GM12874 (cell line): ENCODE data around the gene SERPINA3.

Experiments
- TF ChIP-seq, protein P1 (sequence below): IDR thresholded peaks from 2 replicates; pipeline ENCODE4 v1.5.1; 2011; ENCODE audit warnings: low read depth, mild to moderate bottlenecking, control low read depth, low read length, moderate library complexity; ENCODE audit not compliant: insufficient read depth

The SERPINA3 gene

DNA sequence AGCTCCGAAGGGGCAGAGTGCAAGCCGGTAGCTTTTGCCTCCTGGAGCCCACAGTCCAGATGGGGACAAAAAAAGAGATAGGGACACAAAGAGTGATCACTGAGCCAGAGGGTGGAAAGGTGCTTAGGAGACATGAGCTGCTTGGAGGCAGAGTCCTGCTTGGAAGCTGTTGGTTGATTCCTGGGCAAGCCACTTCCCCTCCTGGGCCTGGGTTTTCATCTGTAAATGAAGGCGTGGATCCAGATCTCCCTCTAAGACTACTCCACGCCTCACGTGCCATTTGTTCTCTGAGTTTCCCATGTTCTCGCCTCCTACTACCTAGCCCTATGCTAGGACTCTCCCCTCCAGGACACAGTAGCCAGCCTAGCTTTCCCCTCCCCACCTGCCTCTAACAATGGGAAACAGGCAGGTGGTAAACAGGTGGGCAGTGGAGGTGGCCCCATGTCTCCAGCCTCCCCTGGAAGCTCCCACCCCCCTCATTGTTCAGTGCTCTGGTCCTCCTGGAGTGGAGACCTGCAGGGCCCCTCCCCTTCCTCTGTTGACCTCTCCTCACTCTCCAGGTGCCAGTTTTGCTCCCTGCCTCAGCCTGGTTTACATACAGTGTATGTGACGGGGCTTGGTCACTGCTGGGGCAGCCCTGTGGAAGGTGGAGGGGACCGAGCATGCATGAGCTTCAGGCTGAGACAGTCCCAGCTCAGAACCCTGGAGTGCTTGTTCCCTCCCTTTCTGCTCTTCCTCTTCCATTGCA lies 3.8 kb downstream of the SERPINA3 start:
- TF ChIP-seq, protein P1, sequence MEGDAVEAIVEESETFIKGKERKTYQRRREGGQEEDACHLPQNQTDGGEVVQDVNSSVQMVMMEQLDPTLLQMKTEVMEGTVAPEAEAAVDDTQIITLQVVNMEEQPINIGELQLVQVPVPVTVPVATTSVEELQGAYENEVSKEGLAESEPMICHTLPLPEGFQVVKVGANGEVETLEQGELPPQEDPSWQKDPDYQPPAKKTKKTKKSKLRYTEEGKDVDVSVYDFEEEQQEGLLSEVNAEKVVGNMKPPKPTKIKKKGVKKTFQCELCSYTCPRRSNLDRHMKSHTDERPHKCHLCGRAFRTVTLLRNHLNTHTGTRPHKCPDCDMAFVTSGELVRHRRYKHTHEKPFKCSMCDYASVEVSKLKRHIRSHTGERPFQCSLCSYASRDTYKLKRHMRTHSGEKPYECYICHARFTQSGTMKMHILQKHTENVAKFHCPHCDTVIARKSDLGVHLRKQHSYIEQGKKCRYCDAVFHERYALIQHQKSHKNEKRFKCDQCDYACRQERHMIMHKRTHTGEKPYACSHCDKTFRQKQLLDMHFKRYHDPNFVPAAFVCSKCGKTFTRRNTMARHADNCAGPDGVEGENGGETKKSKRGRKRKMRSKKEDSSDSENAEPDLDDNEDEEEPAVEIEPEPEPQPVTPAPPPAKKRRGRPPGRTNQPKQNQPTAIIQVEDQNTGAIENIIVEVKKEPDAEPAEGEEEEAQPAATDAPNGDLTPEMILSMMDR = no peak

- TF ChIP-seq, protein P1 = no peak
Measured at GRCh38 chr14:94617366-94617941, 5.3 kb downstream of the SERPINA3 start.

DNA sequence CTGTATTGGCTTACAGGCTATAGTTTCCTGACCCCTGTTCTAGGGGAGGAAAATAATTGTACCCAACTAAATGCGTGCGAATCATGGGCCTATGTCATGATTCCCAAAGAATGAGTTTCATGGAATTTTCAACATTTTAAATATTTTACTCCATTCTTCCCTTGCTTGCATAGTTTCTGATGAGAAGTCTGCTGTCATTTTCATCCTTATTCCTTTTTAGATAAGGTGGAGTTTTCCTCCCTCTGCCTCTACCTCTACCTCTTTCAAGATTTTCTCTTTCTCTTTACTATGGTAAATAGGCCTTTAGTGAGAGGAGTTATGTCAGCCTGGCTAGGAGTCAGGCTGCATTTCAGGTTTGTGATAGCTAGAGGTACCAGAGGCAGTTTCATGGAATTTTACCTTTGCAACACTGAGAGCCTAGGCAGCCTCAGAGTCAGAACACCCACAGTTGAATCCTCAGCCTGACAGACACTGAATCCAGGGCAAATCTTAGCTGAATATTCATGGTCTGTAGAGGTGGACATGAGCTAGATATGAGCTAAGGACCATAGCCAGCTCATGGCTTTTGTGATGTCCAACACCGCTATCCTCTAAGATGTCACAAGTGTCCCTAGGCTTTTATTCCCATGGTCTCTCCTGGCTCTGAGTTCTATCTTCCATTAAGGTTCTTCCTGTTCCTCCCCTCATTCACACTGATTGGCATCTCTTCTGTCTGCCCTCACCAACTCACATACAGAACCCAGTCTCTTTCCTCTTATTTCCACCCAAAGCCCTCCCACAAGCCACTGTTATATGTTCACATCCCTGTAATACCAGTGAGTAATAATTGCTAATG lies 6.0 kb downstream of the SERPINA3 start:
- TF ChIP-seq, protein P1 = no peak

GRCh38 chr14:94619297-94619696 lies 7.1 kb downstream of the SERPINA3 start:
- TF ChIP-seq, protein P1 = no peak

DNA sequence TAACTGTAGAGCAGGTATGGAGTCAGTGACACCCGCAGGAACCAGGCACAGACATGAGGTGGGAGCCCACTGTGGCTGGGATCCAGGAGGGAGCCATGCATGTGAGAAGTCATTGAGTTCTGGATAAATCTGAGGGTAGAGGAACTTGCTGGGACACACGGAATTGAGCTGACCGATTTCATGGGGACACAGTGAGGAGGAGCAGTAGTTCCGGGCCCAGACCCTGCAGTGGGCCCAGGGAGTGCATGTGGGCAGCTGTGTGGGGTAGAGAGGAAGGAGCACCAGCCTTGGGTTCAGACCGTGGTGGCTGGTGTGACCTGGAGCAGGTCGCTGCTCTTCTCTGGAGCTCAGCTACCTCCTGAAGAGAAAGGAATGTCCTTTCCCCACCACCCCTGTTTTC lies 8.4 kb downstream of the SERPINA3 start:
- TF ChIP-seq, protein P1 = no peak

GRCh38 chr14:94621358-94622134 lies 9.4 kb downstream of the SERPINA3 start:
- TF ChIP-seq, protein P1 = no peak
